ENCODE data around the gene LTB4R2. TPM values are rescaled to one million over a fixed set of nuclear protein-coding genes. Genes with fewer than 3 reads are reported as not detected.

The LTB4R2 gene
- total and polyA plus RNA-seq, 2 donors (not counting 1 experiment from before 2014, with no cell fraction given) = 0.23 to 1.8 TPM

GRCh38 chr14:24314377-24315193 lies 4.6 kb downstream of the LTB4R2 start:
- no peak overlapping the region for H3K9ac ChIP-seq (ENCODE audit: insufficient read depth, low read length)

GRCh38 chr14:24315243-24315806 lies 5.4 kb downstream of the LTB4R2 start:
- no peak overlapping the region for H2AFZ ChIP-seq (ENCODE audit: low read length)
- TF ChIP-seq EZH2 (IDR thresholded peaks at IDR 0.05; ENCODE audit: low read length, missing control alignments) = no peak
- TF ChIP-seq CTCF (conservative IDR thresholded peaks at IDR 0.05 in 1 of 2, IDR thresholded peaks at IDR 0.05 in 1 of 2; ENCODE audit: low read depth in 1 of 2, low read length in 2 of 2) = no peak
- no peak overlapping the region for H3K4me2 ChIP-seq (ENCODE audit: extremely low read depth, insufficient read depth, low read length)
- no peaks in the 10 kb centered on the region for H3K9me3 ChIP-seq (ENCODE audit: control insufficient read depth, insufficient read depth, low read depth, low read length)
- no peak overlapping the region for H3K4me3 ChIP-seq (replicated peaks in 1 of 4; ENCODE audit: control extremely low read depth in 1 of 4, insufficient read depth in 1 of 4, low read depth in 3 of 4, low read length in 4 of 4)
- H3K9ac ChIP-seq (ENCODE audit: insufficient read depth, low read length) = no peak overlapping the region
- H3K79me2 ChIP-seq (ENCODE audit: control insufficient read depth, insufficient read depth, low read length) = no peaks in the 10 kb centered on the region
- H4K20me1 ChIP-seq (ENCODE audit: control insufficient read depth, extremely low read depth, insufficient read depth, low read length) = no peaks in the 10 kb centered on the region
- no peak overlapping the region for H3K27ac ChIP-seq (ENCODE audit: insufficient read depth, low read length)
- H3K27me3 ChIP-seq (ENCODE audit: control insufficient read depth, insufficient read depth, low read length) = peaks cover 14% of the 10 kb centered on the region
- no peaks in the 10 kb centered on the region for H3K36me3 ChIP-seq (ENCODE audit: control insufficient read depth, insufficient read depth, low read length)
- peaks cover 12% of the 10 kb centered on the region for H3K4me1 ChIP-seq (ENCODE audit: control insufficient read depth, extremely low read depth, insufficient read depth, low read length)
- DNase-seq (ENCODE audit: low read depth in 2 of 2) = no peak

More at GRCh38 chr14:24314377-24315193, 4.6 kb downstream of the LTB4R2 start:
- H2AFZ ChIP-seq (ENCODE audit: low read length) = no peak overlapping the region
- H3K27ac ChIP-seq (ENCODE audit: insufficient read depth, low read length) = no peak overlapping the region
- no peaks in the 10 kb centered on the region for H3K79me2 ChIP-seq (ENCODE audit: control insufficient read depth, insufficient read depth, low read length)
- H3K4me3 ChIP-seq (replicated peaks in 1 of 4; ENCODE audit: control extremely low read depth in 1 of 4, insufficient read depth in 1 of 4, low read depth in 3 of 4, low read length in 4 of 4) = no peak overlapping the region
- H3K4me1 ChIP-seq (ENCODE audit: control insufficient read depth, extremely low read depth, insufficient read depth, low read length) = peaks cover 16% of the 10 kb centered on the region
- H3K27me3 ChIP-seq (ENCODE audit: control insufficient read depth, insufficient read depth, low read length) = peaks cover 12% of the 10 kb centered on the region
- H4K20me1 ChIP-seq (ENCODE audit: control insufficient read depth, extremely low read depth, insufficient read depth, low read length) = no peaks in the 10 kb centered on the region
- no peak for DNase-seq (ENCODE audit: low read depth in 2 of 2)
- H3K4me2 ChIP-seq (ENCODE audit: extremely low read depth, insufficient read depth, low read length) = no peak overlapping the region
- TF ChIP-seq CTCF (conservative IDR thresholded peaks at IDR 0.05 in 1 of 2, IDR thresholded peaks at IDR 0.05 in 1 of 2; ENCODE audit: low read depth in 1 of 2, low read length in 2 of 2) = no peak
- no peak for TF ChIP-seq EZH2 (IDR thresholded peaks at IDR 0.05; ENCODE audit: low read length, missing control alignments)
- H3K36me3 ChIP-seq (ENCODE audit: control insufficient read depth, insufficient read depth, low read length) = no peaks in the 10 kb centered on the region
- no peaks in the 10 kb centered on the region for H3K9me3 ChIP-seq (ENCODE audit: control insufficient read depth, insufficient read depth, low read depth, low read length)

- no peak overlapping the region for H3K27ac ChIP-seq (ENCODE audit: insufficient read depth, low read length)
- H3K27me3 ChIP-seq (ENCODE audit: control insufficient read depth, insufficient read depth, low read length) = peaks cover 14% of the 10 kb centered on the region
- no peak overlapping the region for H3K9ac ChIP-seq (ENCODE audit: insufficient read depth, low read length)
- no peak overlapping the region for H3K4me2 ChIP-seq (ENCODE audit: extremely low read depth, insufficient read depth, low read length)
- DNase-seq (ENCODE audit: low read depth in 2 of 2) = no peak
- H2AFZ ChIP-seq (ENCODE audit: low read length) = no peak overlapping the region
- no peak overlapping the region for H3K4me3 ChIP-seq (replicated peaks in 1 of 4; ENCODE audit: control extremely low read depth in 1 of 4, insufficient read depth in 1 of 4, low read depth in 3 of 4, low read length in 4 of 4)
- H3K79me2 ChIP-seq (ENCODE audit: control insufficient read depth, insufficient read depth, low read length) = no peaks in the 10 kb centered on the region
- no peaks in the 10 kb centered on the region for H3K9me3 ChIP-seq (ENCODE audit: control insufficient read depth, insufficient read depth, low read depth, low read length)
- no peaks in the 10 kb centered on the region for H3K36me3 ChIP-seq (ENCODE audit: control insufficient read depth, insufficient read depth, low read length)
- TF ChIP-seq EZH2 (IDR thresholded peaks at IDR 0.05; ENCODE audit: low read length, missing control alignments) = no peak
- TF ChIP-seq CTCF (conservative IDR thresholded peaks at IDR 0.05 in 1 of 2, IDR thresholded peaks at IDR 0.05 in 1 of 2; ENCODE audit: low read depth in 1 of 2, low read length in 2 of 2) = no peak
- H3K4me1 ChIP-seq (ENCODE audit: control insufficient read depth, extremely low read depth, insufficient read depth, low read length) = peaks cover 10% of the 10 kb centered on the region
- H4K20me1 ChIP-seq (ENCODE audit: control insufficient read depth, extremely low read depth, insufficient read depth, low read length) = no peaks in the 10 kb centered on the region
Measured at GRCh38 chr14:24315807-24316596, 6.1 kb downstream of the LTB4R2 start.
